Measurements from ENCODE around the gene ZNF609.
A peak's percentile ranks its signal among the peaks of the same experiment; 100 is the strongest.

ZNF609 gene

GRCh38 chr15:64701482-64702184, 241.3 kb downstream of the ZNF609 start:
- DNase-seq: no peak

GRCh38 chr15:64702816-64703631, 242.6 kb downstream of the ZNF609 start:
- DNase-seq: peak; percentile 94 to 96

DNA sequence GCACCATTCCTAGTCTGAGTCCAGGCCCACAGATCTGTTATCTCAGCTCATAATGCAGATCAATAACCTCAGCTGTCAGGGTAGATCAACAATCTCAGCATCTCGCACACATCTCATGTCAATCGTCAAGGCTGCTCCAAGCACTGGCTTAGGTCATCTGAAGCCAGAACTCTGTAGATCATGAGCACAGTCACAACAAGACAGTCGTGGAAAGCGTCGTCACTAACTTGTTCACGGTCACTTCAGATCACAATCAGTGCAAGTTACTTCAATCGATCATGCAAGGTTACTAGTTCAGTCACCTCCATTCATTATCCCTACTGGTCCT, 243.2 kb downstream of the ZNF609 start:
- no peak for DNase-seq

- DNase-seq: no peak
These were observed 244.6 kb downstream of the ZNF609 start for GRCh38 chr15:64705006-64705405.

- no peak for DNase-seq
These were observed 245.9 kb downstream of the ZNF609 start for GRCh38 chr15:64706011-64706911.

DNA sequence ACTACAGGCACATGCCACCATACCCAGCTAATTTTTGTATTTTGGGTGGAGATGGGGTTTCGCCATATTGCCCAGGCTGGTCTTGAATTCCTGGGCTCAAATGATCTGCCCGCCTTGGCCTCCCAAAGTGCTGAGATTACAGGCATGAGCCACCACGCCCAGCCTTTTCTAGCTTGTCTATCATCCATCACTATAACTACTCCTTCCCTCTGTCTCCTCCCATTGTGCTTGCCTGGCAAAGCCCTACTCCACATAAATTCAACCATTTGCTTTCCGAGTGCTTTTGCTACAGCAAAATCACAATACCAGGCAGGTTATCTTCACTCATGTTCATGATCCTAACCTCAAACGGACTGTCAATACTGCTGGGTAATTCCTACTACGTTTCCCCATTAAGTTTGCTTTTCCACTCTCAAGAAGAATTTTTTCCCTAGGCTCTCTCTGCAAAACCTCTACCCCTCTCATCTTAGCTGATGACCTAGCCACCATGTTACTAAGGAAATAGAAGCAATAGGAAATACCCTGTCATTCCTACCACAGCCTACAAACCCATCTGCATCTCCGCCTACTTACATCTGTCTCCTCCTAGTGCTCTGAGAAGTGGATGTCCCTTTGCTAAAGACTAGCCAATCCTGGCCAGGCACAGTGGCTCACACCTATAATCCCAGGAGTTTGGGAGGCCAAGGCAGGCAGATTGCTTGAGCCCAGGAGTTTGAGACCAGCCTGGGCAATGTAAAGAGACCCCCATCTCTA, 250.5 kb downstream of the ZNF609 start:
- no peak for DNase-seq

GRCh38 chr15:64712353-64712752, 252.0 kb downstream of the ZNF609 start:
- DNase-seq: no peak

- DNase-seq: no peak
These were observed 253.2 kb downstream of the ZNF609 start for GRCh38 chr15:64713592-64713991.

DNA sequence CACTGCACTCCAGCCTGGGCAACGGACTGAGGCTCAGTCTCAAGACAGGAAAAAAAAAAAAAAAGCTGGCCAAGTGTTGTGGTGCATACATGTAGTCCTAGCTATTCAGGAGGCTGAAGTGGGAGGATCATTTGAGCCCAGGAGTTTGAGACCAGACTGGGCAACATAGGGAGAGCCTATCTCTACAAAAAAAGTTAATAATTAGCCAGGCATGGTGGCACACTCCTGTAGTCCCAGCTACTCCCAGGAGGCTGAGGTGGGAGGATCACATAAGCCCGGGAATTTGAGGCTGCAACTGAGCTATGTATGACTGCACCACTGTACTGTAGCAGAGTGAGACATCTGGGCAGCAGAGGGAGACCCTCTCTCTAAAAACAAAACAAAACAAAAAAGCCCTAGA, 256.1 kb downstream of the ZNF609 start:
- DNase-seq: no peak

DNA sequence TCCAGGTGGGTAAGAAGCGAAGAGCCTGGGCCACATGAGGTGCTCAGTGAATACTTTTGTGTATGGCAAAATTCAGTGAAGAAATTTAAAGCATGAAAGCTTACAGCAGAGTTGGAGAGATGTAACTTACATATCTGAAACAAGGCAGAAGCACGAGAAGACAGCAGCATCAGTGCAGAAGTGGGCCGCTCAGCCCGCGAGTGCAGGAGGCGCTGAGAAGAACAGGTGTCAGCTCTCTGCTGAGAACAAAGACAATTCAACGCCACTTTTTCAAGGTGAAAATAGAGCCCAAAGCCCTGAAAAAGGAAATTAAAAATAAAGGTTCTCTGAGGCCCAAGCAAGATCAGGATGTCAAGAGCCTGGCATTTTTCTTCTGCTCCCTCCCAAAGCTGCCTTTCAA, 256.8 kb downstream of the ZNF609 start:
- no peak for DNase-seq

DNA sequence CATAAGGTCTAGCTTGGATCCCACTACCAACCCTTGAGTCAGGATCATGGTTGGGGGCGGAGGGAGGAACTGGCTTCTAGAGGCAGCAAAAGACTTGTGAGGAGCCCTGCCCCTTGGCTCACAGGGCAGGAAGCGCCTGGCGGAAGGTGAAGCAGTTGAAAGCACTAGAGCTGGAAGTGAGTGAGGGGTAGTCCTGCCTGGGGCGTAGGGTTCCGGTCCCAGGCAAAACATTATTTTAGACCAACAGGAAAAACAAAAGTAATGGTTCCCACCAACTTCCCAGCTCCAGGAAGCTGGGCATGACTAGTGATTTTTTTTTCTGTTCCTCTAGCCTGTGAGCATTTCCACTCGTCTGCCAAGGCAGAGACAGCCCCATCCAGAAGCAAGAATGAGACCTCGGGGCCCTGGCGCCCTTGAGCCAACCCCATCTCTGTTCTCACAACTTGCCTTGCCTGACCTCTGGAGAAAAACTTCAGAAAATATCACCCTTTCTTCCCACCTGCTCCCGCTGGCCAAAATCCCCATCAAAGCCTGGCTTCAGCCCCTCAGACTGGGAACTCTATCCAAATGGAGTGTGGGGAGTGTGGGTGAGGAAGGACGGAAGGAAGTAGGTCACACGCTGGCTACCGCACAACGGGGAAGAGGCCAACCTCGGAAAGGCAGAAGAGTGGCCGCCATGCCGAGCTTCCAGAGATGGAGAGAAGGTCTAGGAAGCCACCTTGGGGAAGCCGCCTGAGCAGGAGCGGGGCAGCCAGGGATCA, 257.5 kb downstream of the ZNF609 start:
- DNase-seq: no peak

GRCh38 chr15:64720188-64720587, 259.8 kb downstream of the ZNF609 start:
- no peak for DNase-seq

DNA sequence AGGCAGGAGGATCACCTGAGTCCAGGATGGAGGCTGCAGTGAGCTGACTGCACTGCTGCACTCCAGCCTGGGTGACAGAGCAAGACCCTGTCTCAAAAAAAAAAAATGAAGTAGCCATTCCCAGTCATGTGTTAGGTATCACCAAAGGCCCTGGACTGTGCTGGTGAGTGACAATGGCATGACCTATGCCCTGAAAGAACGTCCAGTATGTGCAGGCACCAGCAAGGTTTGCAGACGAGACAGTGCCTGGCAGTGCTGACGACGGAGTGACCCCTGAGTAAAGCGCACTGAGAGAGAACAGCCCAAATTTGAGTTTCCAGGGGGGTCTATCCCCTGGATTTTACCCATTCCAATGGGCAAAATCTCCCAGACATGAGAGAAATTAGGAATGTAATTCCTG, 269.8 kb downstream of the ZNF609 start:
- DNase-seq: no peak

GRCh38 chr15:64731012-64731804, 270.8 kb downstream of the ZNF609 start:
- peak; percentile 79 to 86 for DNase-seq

- DNase-seq: no peak
These were observed 271.4 kb downstream of the ZNF609 start for GRCh38 chr15:64731805-64732151.

DNA sequence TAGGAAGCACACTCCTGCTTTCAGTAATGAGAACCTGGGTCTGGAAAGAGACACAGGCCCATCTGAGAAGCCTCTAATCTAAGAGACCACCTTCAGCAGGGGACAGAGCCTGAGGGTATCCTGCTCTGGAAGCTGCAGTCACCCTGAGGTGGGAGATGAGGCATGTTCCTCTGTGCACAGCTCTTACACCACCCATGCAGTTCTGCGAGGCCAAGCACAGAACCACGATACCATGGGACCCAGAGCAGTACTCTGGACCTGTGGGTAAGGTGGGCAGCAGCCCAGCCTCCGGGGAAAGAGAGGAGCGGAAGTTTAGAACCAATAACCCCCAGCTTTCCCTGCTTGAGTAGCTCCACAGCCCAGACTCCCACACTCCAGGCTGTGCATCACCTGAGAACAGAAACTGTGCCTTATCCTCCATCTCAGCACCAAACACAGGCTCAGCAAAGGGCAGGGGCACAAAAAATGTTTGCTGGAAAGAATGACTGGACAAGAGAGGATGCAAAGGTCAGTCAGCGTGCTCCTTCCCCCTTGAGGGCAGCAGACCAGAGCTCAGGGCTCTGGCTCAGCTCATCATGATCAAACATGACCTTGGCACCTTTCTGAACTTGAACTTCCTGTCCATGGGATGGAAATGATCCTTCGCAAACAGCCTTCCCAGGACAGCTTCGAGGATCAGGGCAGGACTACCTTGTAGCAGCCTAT, 271.9 kb downstream of the ZNF609 start:
- no peak for DNase-seq

Measured in CD4-positive, alpha-beta T cell treated with Interferon alpha-2 for 1 hour (primary cell).